ENCODE results near the gene TENM4. TPM values are rescaled to one million over a fixed set of nuclear protein-coding genes. Genes with fewer than 3 reads are reported as not detected.
A peak's percentile ranks its signal among the peaks of the same experiment; 100 is the strongest.

The TENM4 gene
- total RNA-seq, 1 experiment from 2014 or later: 25.0 TPM

DNA sequence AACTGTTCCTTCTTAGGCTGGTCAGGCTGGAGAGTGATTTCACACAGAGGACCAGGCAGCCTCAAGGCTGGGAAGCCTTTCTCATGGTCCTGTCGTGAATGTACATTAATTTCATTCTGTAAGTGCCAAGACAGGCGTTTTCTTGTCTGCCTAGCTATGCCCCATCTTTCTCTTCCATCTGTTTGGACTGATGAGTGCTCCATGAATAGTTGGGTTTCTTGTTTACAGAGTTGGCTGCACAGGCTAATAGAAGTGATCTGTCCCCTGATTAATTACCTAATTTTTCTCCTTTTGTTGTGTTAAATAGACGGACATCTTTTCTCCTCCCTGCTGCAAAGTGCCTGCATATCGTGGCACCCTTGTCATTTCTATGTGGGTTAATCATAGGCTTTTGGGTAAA, 730.4 kb downstream of the TENM4 start (continued):
- TF ChIP-seq SMAD4 (CRISPR knock-in tag; IDR thresholded peaks at IDR 0.05) (no peak), JAZF1 (CRISPR knock-in tag; IDR thresholded peaks at IDR 0.05) (no peak)
- TF ChIP-seq, protein P1, sequence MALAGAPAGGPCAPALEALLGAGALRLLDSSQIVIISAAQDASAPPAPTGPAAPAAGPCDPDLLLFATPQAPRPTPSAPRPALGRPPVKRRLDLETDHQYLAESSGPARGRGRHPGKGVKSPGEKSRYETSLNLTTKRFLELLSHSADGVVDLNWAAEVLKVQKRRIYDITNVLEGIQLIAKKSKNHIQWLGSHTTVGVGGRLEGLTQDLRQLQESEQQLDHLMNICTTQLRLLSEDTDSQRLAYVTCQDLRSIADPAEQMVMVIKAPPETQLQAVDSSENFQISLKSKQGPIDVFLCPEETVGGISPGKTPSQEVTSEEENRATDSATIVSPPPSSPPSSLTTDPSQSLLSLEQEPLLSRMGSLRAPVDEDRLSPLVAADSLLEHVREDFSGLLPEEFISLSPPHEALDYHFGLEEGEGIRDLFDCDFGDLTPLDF (CRISPR knock-in tag; IDR thresholded peaks at IDR 0.05): no peak
- TF ChIP-seq, protein P2, sequence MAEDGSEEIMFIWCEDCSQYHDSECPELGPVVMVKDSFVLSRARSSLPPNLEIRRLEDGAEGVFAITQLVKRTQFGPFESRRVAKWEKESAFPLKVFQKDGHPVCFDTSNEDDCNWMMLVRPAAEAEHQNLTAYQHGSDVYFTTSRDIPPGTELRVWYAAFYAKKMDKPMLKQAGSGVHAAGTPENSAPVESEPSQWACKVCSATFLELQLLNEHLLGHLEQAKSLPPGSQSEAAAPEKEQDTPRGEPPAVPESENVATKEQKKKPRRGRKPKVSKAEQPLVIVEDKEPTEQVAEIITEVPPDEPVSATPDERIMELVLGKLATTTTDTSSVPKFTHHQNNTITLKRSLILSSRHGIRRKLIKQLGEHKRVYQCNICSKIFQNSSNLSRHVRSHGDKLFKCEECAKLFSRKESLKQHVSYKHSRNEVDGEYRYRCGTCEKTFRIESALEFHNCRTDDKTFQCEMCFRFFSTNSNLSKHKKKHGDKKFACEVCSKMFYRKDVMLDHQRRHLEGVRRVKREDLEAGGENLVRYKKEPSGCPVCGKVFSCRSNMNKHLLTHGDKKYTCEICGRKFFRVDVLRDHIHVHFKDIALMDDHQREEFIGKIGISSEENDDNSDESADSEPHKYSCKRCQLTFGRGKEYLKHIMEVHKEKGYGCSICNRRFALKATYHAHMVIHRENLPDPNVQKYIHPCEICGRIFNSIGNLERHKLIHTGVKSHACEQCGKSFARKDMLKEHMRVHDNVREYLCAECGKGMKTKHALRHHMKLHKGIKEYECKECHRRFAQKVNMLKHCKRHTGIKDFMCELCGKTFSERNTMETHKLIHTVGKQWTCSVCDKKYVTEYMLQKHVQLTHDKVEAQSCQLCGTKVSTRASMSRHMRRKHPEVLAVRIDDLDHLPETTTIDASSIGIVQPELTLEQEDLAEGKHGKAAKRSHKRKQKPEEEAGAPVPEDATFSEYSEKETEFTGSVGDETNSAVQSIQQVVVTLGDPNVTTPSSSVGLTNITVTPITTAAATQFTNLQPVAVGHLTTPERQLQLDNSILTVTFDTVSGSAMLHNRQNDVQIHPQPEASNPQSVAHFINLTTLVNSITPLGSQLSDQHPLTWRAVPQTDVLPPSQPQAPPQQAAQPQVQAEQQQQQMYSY (CRISPR knock-in tag; IDR thresholded peaks at IDR 0.05): no peak
- TF ChIP-seq, protein P3, sequence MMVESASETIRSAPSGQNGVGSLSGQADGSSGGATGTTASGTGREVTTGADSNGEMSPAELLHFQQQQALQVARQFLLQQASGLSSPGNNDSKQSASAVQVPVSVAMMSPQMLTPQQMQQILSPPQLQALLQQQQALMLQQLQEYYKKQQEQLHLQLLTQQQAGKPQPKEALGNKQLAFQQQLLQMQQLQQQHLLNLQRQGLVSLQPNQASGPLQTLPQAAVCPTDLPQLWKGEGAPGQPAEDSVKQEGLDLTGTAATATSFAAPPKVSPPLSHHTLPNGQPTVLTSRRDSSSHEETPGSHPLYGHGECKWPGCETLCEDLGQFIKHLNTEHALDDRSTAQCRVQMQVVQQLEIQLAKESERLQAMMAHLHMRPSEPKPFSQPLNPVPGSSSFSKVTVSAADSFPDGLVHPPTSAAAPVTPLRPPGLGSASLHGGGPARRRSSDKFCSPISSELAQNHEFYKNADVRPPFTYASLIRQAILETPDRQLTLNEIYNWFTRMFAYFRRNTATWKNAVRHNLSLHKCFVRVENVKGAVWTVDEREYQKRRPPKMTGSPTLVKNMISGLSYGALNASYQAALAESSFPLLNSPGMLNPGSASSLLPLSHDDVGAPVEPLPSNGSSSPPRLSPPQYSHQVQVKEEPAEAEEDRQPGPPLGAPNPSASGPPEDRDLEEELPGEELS (CRISPR knock-in tag; IDR thresholded peaks at IDR 0.05): no peak
- TF ChIP-seq, protein P4, sequence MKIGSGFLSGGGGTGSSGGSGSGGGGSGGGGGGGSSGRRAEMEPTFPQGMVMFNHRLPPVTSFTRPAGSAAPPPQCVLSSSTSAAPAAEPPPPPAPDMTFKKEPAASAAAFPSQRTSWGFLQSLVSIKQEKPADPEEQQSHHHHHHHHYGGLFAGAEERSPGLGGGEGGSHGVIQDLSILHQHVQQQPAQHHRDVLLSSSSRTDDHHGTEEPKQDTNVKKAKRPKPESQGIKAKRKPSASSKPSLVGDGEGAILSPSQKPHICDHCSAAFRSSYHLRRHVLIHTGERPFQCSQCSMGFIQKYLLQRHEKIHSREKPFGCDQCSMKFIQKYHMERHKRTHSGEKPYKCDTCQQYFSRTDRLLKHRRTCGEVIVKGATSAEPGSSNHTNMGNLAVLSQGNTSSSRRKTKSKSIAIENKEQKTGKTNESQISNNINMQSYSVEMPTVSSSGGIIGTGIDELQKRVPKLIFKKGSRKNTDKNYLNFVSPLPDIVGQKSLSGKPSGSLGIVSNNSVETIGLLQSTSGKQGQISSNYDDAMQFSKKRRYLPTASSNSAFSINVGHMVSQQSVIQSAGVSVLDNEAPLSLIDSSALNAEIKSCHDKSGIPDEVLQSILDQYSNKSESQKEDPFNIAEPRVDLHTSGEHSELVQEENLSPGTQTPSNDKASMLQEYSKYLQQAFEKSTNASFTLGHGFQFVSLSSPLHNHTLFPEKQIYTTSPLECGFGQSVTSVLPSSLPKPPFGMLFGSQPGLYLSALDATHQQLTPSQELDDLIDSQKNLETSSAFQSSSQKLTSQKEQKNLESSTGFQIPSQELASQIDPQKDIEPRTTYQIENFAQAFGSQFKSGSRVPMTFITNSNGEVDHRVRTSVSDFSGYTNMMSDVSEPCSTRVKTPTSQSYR (CRISPR knock-in tag; IDR thresholded peaks at IDR 0.05): no peak

DNA sequence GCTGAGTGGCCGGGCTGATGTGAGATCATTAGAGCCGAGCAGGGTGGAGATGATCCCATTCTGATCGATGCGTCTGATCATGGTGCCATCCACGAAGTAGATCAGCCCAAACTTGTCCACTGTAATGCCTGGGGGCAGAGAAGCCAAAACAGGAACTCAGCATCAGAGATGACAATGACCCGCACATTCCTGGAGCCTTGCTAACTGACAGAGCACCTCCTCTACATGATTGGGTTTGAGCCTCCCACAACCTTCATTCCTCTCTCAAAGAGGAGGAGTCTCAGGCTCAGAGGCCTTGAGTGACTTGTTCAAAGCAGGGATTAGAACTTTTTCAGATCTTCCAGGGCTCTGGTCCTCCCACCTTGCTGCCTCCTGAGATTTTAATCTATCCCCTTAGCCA, 732.4 kb downstream of the TENM4 start:
- Mint-ChIP-seq H3K27me3 (ENCODE audit: low read depth) (no peaks in the 10 kb centered on the region), H3K4me1 (no peaks in the 10 kb centered on the region), H3K9me3 (no peaks in the 10 kb centered on the region), H3K36me3 (no peaks in the 10 kb centered on the region), H3K27ac (no peak overlapping the region), H3K4me3 (no peak overlapping the region)
- CTCF ChIA-PET: interaction anchor here (1.5 kb wide), 1 partner anchor 63 kb away, joined by 4 read pairs; no protein-coding TSS in a partner anchor
- ATAC-seq (peak; percentile 65), DNase-seq (ENCODE audit: low spot score) (no peak)
- POLR2A ChIA-PET: no interaction called here
- TF ChIP-seq HMGA2 (CRISPR knock-in tag; IDR thresholded peaks at IDR 0.05) (no peak), ZNF121 (CRISPR knock-in tag; IDR thresholded peaks at IDR 0.05) (no peak), FOXP1 (CRISPR knock-in tag; IDR thresholded peaks at IDR 0.05; ENCODE audit: borderline replicate concordance) (no peak)

DNA sequence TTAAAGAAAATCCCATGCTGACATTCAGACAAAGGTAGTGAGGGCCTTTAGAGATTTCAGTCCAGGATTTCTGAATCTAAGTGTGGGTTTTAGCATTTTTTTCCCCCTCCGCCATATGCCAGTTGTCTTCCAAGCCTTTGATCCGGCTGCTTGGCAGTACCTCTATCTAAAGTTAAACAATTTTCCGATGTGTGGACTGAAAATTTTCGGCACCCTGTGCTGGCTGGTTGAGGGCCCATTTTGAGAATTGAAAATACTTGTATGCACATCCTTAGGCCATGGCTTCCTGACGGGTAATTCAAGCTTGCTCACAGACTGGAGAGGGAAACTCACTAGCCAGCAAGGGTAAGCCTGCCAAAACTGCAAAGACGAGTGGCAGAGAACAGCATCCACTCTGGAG, 734.3 kb downstream of the TENM4 start:
- ATAC-seq (no peak), DNase-seq (ENCODE audit: low spot score) (no peak)
- ChIA-PET POLR2A (no interaction called here), CTCF (interaction anchor here (1.0 to 3.2 kb wide), 2 partner anchors 9 to 61 kb away, joined by 4 to 20 read pairs; no protein-coding TSS in a partner anchor)
- no peaks in the 10 kb centered on the region for H3K36me3 Mint-ChIP-seq
- H3K4me3 Mint-ChIP-seq: no peak overlapping the region
- no peak overlapping the region for H3K27ac Mint-ChIP-seq
- H3K9me3 Mint-ChIP-seq: no peaks in the 10 kb centered on the region
- H3K4me1 Mint-ChIP-seq: no peaks in the 10 kb centered on the region
- H3K27me3 Mint-ChIP-seq (ENCODE audit: low read depth): no peaks in the 10 kb centered on the region
- TF ChIP-seq, protein P5, sequence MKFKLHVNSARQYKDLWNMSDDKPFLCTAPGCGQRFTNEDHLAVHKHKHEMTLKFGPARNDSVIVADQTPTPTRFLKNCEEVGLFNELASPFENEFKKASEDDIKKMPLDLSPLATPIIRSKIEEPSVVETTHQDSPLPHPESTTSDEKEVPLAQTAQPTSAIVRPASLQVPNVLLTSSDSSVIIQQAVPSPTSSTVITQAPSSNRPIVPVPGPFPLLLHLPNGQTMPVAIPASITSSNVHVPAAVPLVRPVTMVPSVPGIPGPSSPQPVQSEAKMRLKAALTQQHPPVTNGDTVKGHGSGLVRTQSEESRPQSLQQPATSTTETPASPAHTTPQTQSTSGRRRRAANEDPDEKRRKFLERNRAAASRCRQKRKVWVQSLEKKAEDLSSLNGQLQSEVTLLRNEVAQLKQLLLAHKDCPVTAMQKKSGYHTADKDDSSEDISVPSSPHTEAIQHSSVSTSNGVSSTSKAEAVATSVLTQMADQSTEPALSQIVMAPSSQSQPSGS (CRISPR knock-in tag; IDR thresholded peaks at IDR 0.05; ENCODE audit: borderline replicate concordance, low read depth): no peak
- TF ChIP-seq, protein P6, sequence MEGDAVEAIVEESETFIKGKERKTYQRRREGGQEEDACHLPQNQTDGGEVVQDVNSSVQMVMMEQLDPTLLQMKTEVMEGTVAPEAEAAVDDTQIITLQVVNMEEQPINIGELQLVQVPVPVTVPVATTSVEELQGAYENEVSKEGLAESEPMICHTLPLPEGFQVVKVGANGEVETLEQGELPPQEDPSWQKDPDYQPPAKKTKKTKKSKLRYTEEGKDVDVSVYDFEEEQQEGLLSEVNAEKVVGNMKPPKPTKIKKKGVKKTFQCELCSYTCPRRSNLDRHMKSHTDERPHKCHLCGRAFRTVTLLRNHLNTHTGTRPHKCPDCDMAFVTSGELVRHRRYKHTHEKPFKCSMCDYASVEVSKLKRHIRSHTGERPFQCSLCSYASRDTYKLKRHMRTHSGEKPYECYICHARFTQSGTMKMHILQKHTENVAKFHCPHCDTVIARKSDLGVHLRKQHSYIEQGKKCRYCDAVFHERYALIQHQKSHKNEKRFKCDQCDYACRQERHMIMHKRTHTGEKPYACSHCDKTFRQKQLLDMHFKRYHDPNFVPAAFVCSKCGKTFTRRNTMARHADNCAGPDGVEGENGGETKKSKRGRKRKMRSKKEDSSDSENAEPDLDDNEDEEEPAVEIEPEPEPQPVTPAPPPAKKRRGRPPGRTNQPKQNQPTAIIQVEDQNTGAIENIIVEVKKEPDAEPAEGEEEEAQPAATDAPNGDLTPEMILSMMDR (IDR thresholded peaks at IDR 0.05): no peak
- TF ChIP-seq IRF2 (CRISPR knock-in tag; IDR thresholded peaks at IDR 0.05; ENCODE audit: borderline replicate concordance, low read depth) (no peak), TEAD4 (CRISPR knock-in tag; IDR thresholded peaks at IDR 0.05) (no peak)
- TF ChIP-seq, protein P7, sequence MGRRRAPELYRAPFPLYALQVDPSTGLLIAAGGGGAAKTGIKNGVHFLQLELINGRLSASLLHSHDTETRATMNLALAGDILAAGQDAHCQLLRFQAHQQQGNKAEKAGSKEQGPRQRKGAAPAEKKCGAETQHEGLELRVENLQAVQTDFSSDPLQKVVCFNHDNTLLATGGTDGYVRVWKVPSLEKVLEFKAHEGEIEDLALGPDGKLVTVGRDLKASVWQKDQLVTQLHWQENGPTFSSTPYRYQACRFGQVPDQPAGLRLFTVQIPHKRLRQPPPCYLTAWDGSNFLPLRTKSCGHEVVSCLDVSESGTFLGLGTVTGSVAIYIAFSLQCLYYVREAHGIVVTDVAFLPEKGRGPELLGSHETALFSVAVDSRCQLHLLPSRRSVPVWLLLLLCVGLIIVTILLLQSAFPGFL (CRISPR knock-in tag; IDR thresholded peaks at IDR 0.05; ENCODE audit: borderline replicate concordance): no peak
- TF ChIP-seq, protein P8, sequence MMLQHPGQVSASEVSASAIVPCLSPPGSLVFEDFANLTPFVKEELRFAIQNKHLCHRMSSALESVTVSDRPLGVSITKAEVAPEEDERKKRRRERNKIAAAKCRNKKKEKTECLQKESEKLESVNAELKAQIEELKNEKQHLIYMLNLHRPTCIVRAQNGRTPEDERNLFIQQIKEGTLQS (CRISPR knock-in tag; conservative IDR thresholded peaks at IDR 0.05): no peak

All from WTC11 (cell line).